ENCODE measurements around the gene ELMO1. TPM values are rescaled to one million over a fixed set of nuclear protein-coding genes. Genes with fewer than 3 reads are reported as not detected.

Gene ELMO1
- total and polyA plus RNA-seq, 10 of the 15 experiments (the other 5 are each of a cell fraction or from before 2014, with no cell fraction given), result 22.6 to 85.9 (median 56.6) TPM

DNA sequence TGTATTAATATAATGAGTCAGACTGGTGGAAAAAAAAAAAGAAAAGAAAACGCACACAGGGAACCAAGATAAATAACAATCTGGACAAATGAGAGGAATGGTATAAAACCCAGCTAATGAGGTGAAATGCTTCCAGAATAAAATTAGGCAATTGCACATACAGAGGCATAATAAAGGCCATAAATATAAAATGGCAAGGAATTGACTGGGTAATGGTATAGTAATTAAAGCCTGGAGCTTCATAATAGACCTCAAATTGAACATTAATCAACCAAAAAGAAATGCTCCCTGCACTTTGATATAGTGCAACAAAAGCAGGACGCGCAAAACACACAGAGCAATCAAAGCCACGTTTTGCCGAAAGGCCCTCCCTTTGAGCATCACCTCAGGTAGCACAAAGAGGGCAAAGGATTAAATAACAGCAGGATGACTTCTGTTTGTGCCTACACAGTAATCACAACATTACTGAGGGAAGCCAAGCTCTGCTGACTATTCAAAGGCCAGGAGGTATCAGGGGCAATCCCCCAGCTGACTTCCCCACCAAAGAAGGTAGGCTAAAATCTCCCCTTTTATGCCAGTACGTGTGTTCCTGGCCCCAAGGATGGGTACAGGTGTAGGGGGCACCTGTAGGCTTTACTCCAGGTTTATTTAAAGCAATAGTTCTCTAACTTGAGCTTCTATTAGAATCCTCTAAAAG lies 343.7 kb downstream of the ELMO1 start:
- Histone ChIP-seq H3K4me3 (no peak overlapping the region), H2AFZ (ENCODE audit: control insufficient read depth, low read depth, low read length) (no peak overlapping the region), H3K9ac (ENCODE audit: control insufficient read depth, insufficient read depth, low read length) (no peak overlapping the region), H3K4me2 (ENCODE audit: control insufficient read depth, insufficient read depth) (no peak overlapping the region), H4K20me1 (ENCODE audit: control insufficient read depth, insufficient read depth) (no peaks in the 10 kb centered on the region), H3K27ac (ENCODE audit: control insufficient read depth, insufficient read depth) (no peak overlapping the region), H3K4me1 (ENCODE audit: control insufficient read depth, insufficient read depth, low read length) (peaks cover 5% of the 10 kb centered on the region), H3K36me3 (ENCODE audit: control insufficient read depth in 2 of 2, insufficient read depth in 2 of 2, low read length in 1 of 2) (no peaks in the 10 kb centered on the region; a peak in 1 of 4 replicates), H3K27me3 (replicated peaks in 1 of 2; ENCODE audit: control insufficient read depth in 2 of 2, insufficient read depth in 2 of 2, low read length in 1 of 2) (no peaks in the 10 kb centered on the region), H3K9me3 (replicated peaks; ENCODE audit: control insufficient read depth, insufficient read depth, low read length) (no peaks in the 10 kb centered on the region), H3K79me2 (ENCODE audit: control insufficient read depth, insufficient read depth, low read length) (no peaks in the 10 kb centered on the region)
- in situ Hi-C loops (cut with MboI), result no loop called here
- no TSS peak for BruUV-seq (replicated peaks)
- DNase-seq (ENCODE audit: low read depth, low spot score) (no peak), FAIRE-seq (no peak), ATAC-seq (no peak)
- 82% methylated on average over 6 of the region's 6 CpGs for WGBS (ENCODE audit: insufficient coverage, insufficient replicate concordance, low lambda C conversion rate, missing lambda C conversion rate)
- SMC1A ChIA-PET (ENCODE audit: uncharacterized antibody, unreplicated experiment), result interaction anchor here (1.1 to 1.9 kb wide), 4 partner anchors 11 to 31 kb away, joined by 3 to 7 read pairs (median 3); no protein-coding TSS in a partner anchor
- POLR2A ChIA-PET, result interaction anchor here (0.6 kb wide), 1 partner anchor 173 kb away, joined by 7 read pairs; no protein-coding TSS in a partner anchor
- TF ChIP-seq STAT3 (IDR thresholded peaks at IDR 0.05; ENCODE audit: low read depth, low read length), result no peak
- no peak for TF ChIP-seq JUNB (IDR thresholded peaks at IDR 0.05)
- no peak for TF ChIP-seq SREBF2 (IDR thresholded peaks at IDR 0.05; ENCODE audit: low read length)
- no peak for TF ChIP-seq RBBP5 (conservative IDR thresholded peaks at IDR 0.05)
- no peak for TF ChIP-seq SIN3A (IDR thresholded peaks at IDR 0.05; ENCODE audit: low read depth, low read length)
- TF ChIP-seq IKZF2 (IDR thresholded peaks at IDR 0.05), result no peak
- no peak for TF ChIP-seq JUND (IDR thresholded peaks at IDR 0.05; ENCODE audit: low read depth, low read length)
- TF ChIP-seq, protein P1, sequence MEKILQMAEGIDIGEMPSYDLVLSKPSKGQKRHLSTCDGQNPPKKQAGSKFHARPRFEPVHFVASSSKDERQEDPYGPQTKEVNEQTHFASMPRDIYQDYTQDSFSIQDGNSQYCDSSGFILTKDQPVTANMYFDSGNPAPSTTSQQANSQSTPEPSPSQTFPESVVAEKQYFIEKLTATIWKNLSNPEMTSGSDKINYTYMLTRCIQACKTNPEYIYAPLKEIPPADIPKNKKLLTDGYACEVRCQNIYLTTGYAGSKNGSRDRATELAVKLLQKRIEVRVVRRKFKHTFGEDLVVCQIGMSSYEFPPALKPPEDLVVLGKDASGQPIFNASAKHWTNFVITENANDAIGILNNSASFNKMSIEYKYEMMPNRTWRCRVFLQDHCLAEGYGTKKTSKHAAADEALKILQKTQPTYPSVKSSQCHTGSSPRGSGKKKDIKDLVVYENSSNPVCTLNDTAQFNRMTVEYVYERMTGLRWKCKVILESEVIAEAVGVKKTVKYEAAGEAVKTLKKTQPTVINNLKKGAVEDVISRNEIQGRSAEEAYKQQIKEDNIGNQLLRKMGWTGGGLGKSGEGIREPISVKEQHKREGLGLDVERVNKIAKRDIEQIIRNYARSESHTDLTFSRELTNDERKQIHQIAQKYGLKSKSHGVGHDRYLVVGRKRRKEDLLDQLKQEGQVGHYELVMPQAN (conservative IDR thresholded peaks at IDR 0.05), result no peak
- TF ChIP-seq IRF4 (IDR thresholded peaks at IDR 0.05; ENCODE audit: low read depth, low read length), result no peak
- TF ChIP-seq CHD4 (IDR thresholded peaks at IDR 0.05), result no peak
- no peak for TF ChIP-seq NBN (IDR thresholded peaks at IDR 0.05)
- TF ChIP-seq CREM (IDR thresholded peaks at IDR 0.05; ENCODE audit: low read depth), result no peak
- TF ChIP-seq, protein P2, sequence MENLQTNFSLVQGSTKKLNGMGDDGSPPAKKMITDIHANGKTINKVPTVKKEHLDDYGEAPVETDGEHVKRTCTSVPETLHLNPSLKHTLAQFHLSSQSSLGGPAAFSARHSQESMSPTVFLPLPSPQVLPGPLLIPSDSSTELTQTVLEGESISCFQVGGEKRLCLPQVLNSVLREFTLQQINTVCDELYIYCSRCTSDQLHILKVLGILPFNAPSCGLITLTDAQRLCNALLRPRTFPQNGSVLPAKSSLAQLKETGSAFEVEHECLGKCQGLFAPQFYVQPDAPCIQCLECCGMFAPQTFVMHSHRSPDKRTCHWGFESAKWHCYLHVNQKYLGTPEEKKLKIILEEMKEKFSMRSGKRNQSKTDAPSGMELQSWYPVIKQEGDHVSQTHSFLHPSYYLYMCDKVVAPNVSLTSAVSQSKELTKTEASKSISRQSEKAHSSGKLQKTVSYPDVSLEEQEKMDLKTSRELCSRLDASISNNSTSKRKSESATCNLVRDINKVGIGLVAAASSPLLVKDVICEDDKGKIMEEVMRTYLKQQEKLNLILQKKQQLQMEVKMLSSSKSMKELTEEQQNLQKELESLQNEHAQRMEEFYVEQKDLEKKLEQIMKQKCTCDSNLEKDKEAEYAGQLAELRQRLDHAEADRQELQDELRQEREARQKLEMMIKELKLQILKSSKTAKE (IDR thresholded peaks at IDR 0.05; ENCODE audit: low read depth, poor library complexity, severe bottlenecking), result no peak
- TF ChIP-seq BHLHE40 (IDR thresholded peaks at IDR 0.05; ENCODE audit: borderline replicate concordance in 1 of 2, low read depth in 2 of 2, low read length in 1 of 2), result no peak
- RAD21 ChIA-PET (ENCODE audit: unreplicated experiment), result no interaction called here
- CTCF ChIA-PET, result no interaction called here
- intact Hi-C loops (cut with micrococcal nuclease; ENCODE audit: unreplicated experiment), result no loop called here

Data from GM12878 (cell line).